Kidney capillary endothelial cell (primary cell): ENCODE data around the gene RPL5.

ENCODE experiments used
- DNase-seq: peaks from one replicate; pipeline ENCODE4 v3.0.0-alpha.2; 2018; ENCODE audit warnings: low spot score

The RPL5 gene

DNA sequence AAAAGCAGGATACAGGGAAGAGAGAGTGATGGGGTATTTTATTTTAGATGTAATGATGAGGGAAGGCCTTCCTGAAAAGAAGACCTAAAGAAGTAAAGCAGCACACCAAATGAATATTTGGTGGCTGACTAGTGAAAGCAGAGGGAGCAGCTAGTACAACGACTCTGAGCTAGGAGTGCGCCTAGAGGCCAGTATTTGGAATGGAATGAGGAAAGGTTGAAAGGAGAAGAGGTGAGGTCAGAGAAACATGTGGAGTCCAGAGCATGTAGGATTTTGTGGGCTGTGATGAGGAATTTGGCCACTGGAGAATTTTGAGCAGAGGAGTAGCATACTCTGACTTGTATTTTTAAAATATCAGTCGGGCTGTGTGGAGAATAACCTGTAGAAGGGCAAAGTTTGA is 11.8 kb upstream of the RPL5 start:
- DNase-seq, result no peak

DNA sequence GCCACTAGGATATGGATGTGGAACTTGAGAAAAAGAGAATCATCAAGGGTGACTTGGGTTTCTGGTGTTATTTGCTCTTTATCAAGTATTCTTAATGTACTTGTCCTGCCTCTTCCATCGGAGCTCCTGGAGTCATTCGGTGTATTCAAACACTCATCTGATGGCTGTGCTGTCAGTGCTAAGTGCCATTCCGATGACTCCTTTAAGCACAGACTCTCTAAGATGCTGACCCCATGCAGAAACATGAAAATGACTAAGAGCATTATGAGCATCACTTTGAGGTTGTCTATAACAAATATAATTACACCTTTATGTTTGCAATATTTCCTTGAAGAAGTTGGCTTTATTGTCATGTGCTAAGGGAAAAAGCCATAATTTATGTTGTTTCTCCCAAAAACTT is 11.3 kb upstream of the RPL5 start:
- DNase-seq, result no peak

DNA sequence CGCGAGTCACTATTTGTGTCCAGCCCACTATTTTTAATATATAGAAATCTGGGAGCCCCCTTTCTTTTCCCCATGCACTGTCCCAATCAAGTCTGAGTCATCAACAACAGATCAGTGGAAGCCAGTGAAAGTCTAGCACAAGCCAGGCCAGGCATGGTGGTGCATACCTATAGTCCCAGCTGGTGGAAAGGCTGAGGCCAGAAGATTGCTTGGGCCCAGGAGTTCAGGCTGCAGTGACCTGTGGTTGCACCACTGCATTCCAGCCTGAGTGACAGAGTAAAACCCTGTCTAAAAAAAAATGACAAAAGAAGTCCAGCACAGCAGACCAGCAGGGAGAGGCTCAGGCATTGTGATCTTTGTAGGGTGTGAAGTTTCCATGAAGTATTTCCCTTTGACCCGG is 9.0 kb upstream of the RPL5 start:
- DNase-seq, result no peak

DNA sequence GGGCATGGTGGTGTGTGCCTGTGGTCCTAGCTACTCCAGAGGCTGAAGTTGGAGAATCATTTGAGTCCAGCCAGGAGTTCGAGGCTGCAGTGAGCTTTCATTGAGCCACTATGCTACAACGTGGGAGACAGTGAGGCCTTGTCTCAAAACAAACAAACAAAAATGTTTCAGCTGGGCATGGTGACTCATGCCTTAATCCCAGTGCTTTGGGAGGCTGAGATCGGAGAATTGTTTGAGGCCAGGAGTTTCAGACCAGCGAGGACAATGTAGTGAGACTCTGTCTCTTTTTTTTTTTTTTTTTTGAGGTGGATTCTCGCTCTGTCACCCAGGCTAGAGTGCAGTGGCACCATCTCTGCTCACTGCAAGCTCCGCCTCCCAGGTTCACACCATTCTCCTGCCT is 5.0 kb upstream of the RPL5 start:
- no peak for DNase-seq

DNA sequence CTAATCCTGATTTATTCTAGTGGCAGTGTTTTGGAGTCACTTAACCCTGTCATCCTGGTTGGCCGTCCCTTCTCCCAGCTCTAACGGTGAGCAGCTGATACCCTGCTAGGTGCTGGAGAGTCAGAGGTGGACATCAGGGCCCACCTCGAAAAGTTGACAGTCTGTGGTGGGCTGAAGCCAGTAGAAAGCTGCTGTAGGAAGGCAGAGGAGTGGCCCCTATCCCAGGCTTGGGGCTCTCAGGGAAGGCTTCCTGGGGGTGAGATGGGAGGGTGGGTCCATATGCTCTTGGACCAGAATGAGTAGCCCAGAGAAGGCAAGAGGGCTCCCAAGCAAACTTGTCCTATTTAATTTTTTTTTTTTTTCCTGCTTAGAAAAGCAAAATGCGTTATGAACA is 475 bp upstream of the RPL5 start:
- DNase-seq, result no peak

DNA sequence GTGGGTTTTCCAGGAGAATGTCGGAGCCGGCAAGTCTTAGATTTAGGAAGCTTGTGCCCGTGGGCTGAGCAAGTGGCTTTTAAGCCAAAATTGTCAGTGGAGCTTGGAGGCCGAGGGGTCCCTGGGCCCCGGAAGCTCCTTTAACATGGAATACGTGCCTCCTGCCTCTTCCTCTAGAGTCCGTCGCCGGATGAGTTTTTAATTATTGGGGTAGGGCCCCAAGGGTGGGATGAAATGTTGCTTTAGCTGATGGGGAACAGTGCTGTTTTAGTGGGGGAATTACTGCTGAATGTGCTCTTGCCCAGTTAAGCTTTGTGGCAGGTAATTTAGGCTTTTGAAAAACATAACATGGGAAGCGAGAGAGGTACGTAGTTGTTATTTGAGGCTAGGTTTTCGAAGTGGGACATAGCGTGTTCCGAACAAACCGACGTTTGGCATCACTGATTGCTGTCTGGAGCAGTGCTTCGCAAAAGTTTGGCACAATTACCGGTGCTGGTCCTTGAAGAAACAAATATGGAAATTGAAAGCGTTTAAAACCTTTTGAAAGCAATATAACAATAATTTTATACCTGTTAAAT is 786 bp downstream of the RPL5 start:
- no peak for DNase-seq

DNA sequence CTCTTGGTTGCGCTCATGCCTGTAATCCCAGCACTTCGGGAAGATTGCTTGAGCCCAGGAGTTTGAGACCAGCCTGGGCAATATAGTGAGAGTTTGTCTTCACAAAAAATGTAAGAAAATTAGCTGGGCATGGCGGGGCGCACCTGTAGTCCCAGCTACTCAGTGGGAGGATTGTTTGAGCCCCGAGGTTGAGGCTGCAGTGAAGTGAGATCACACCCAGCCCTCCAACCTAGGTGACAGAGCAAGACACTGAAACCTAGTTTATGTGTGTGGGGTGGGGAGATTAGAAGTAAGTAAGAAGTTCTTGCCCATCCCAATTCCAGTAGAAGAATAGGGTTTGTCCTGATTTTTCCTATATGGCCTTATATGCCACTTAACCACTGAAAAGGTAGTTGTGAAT is 2.0 kb downstream of the RPL5 start:
- no peak for DNase-seq

DNA sequence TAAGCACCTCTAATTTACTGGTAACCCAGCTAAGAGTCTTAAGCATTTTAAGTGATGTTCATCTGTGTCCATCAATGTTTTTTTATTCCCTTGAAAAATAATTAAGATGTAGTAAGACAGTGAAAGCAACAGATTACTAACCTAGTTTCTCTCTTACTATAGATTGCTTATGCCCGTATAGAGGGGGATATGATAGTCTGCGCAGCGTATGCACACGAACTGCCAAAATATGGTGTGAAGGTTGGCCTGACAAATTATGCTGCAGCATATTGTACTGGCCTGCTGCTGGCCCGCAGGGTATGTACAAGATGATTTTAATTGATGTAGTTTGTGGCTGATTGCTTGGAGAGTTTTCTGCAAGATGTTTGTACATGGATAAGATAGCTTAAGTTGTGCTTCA is 2.8 kb downstream of the RPL5 start:
- DNase-seq, result no peak

DNA sequence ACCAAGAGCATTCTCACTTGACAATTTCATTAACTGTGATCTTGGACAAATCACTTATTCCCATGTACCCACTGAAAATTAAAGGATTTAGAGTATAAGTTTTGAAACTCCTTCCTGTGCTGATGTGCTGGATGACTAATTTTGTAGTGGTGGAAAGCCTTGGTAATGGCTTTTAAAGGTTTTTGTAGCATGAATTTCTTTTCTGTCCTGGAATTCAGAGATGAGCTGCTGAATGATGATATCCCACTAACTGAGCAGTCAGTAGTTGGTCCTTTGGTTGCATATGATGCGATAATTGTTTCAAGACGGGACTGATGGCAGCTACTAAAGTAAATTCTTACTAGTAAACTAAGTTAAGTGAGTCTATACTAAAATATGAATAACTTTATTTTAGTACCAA is 5.2 kb downstream of the RPL5 start:
- DNase-seq, result no peak

DNA sequence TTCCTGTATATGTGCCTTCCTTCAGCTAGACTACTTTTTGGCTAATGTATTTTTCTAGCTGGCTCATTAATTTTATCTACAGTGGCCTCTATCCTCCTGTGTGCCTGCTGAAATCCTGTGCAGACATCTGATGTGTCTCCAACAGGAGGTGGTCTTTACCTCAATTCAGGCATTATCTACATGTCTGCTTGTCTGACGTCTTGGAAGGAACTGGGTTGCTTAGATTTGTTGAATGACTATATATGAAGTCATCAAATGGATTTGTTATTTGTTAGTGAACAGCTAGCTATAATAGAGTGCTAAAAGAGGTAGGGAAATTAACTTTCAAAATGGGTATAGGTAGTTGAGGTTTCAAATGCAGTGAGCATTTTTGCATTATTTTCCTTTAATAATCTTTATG is 6.7 kb downstream of the RPL5 start:
- DNase-seq, result no peak

DNA sequence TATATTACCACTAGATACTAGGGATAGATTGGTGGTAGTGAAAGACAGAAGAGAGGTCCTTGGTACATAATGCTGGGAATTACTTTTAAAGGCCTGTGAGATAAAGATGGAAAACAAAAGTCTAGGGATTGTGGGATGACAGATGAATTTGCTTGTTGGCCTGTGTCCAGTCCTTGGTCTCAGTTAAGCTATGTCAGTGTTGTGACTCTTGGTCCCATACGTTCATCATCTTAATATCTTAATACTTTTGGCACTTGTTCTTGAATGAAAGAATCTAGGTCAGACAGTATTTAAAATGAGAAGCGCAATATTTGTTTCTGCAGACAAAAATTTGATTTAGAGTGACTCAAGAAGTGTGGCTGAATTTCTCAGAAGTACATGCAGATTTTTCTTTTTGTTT is 7.6 kb downstream of the RPL5 start:
- DNase-seq, result no peak

DNA sequence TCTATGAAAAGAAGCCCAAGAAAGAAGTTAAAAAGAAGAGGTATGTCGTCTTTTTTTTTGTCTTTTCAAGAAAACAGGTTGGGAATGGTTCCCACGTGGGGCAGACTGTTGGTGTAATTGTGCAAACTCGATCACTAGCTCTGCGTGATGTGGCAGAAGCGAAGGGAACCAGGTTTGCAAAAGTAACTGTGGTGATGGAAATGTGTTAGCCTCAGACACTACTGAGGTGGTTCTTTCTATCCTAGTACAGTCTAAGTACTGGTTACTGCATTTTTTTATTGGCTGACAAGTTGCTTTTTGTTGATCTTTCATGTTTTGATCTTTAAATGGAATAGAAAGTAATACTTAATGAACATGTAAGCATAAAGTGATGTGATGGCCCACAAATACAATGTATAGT is 8.8 kb downstream of the RPL5 start:
- no peak for DNase-seq

DNA sequence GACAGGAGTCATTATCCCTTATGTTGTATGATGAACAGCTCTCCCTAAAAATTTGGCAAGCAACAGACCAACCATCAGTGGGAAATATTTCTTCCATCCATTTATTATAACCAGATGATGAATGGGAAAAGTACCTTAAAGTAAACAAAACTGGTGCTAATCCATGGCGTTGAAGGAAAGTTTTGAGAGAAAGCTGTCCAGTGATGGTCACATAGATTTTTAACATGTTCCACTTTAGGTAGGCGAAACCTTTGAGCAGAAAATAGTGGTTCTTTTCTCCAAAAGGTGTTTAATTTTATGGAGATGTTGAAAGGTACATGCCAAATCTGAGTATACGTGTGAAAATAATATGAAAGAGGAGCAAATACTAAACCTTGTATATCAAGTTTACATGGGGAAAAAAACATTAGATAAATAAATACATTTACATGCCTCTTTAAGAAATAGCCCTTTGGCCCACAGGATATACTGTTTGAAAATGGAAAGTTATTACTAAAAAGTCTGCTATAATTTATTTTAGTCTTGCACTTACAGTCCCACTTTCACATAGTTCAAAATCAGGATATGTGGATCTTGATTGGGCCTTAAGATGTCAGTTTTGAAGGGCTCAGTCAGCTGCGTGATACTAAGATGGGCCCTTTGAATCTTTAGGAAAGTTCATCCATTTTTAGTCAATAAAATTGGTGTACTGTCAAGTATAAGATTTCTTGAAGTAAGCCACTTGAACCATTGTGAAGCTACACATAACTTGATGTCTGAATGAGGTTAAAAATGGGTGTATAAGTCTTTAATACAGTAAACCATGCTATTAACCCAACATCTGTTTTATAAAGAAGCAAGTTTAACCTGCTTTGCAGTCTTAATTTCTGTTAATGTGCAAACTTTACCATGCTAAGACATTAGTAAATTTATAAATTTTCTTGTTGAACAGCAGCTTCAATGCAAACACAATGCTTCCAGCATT is 10.5 kb downstream of the RPL5 start:
- DNase-seq, result no peak

DNA sequence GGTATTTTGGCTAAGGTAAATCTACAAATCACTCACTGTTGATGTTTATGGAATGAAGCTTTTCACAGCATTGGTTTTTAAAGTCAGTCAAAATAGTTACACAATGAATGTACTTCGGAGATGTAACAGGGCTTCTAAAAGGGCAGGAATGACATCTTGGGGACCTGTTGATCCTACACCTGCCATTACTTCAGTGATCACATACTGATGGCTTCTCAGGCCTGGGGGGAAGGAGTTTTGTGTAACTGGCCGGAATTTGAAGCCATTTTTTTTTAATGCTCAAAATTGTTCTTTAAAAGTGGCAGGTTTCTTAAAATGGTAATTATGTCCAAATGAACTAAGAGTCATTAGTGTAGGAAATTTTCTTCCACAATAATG is 11.2 kb downstream of the RPL5 start:
- DNase-seq, result no peak

DNA sequence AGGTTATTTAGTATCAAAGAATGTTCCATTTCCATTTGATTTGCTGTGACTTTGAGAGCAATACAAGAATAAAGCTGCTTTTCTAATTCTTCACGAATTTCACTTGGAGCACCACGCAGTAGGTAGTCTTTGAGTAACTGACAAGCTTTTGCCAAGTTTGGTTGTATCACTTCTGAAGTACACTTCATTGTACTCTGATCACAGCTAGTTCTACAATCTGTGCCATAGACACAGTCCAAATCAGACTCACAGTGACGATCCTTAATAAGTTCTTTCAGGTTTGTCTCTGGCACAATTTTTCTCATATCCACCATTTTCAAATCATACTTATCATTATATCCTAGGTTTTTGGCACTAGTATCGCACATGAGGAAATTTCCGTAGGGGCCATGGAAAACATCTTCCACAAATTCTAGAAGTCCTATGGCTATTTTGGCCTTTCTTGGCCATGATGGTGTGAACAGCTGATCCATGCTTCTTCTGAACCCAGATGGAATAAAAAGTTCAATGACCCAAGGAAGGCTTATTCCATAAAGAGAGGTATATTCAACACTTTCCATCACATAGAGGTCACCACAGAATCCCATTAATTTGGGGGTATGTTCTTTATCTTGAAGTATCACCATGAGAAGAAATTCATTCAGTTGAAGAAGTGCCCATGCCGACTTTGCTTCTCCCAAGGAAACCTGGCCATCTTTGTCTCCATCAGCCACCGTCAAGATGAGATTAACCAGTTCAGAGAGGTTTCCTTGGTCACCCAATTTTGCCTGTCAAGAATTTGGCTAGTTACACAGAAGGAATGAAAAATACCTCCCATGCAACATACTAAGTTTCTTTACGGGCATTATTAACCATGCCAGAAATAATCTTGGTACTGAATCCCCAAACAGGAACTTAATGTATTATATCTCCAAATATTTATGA is 11.9 kb downstream of the RPL5 start:
- DNase-seq, result no peak

DNA sequence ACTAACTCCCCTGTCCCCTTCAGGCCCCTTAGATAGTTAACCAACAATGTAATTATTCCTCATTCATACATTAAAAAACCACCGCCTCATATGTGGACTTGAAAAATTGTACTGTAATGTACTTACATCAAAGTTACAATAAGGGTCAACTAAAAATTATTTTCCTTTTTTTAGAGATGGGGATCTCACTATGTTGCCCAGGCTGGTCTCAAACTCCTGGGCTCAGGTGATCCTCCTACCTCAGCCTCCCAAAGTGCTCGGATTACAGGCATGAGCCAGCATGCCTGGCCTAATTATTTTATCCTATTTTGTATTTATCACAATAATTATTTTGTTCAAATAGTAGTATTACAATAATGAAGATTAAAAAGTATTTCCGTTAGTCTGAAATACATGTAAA is 12.6 kb downstream of the RPL5 start:
- DNase-seq, result no peak

DNA sequence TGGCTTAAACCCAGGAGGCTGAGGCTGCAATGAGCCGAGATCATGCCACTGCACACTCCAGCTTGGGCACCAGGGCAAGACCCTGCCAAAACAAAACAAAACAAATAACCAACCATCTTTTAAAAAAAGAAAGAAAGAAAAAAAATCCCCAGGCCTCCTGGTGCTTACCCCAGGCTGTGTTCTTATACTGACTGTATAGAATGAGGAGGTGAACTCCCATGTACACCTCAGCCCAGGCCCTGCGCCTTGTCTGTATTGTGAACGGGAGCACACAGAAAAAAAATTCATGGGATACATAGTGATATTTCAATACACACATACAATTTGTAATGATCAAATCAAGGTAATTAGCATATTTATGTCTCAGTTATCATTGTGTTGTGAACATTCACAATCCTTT is 14.1 kb downstream of the RPL5 start:
- no peak for DNase-seq

DNA sequence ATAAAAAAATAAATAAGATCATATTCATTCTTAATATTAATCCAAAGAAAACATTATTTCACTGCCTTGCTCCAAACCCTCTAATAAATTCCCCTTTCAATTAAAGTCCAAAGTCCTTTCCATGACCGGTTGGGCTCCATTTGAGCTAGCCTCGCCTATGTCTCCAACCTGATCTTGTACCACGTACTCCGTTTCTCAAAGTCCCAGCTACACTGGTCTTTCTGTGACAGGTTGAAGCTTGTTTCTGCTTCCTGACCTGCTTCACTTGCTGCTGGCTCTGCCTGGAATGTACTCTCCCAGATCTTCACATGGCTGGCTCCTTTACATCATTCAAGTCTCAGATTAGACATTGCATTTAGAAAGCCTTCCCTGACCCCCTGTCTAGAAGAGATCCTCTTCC is 16.4 kb downstream of the RPL5 start:
- DNase-seq, result no peak

DNA sequence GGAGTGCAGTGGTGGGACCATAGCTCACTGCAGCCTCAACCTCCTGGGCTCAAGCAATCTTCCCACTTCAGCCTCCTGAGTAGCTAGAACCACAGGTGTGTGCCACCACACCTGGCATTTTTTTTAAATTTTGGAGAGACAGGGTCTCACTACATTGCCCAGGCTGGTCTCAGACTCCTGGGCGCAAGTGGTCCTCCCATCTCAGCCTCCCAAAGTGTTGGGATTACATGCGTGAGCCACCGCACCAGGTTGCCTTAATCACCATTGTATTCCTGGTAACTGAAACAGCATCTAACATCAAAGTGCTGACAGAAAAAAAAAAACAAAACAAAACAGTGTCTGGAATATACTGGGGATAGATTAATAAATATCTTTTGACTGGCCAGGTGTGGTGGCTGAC is 18.2 kb downstream of the RPL5 start:
- DNase-seq, result no peak

DNA sequence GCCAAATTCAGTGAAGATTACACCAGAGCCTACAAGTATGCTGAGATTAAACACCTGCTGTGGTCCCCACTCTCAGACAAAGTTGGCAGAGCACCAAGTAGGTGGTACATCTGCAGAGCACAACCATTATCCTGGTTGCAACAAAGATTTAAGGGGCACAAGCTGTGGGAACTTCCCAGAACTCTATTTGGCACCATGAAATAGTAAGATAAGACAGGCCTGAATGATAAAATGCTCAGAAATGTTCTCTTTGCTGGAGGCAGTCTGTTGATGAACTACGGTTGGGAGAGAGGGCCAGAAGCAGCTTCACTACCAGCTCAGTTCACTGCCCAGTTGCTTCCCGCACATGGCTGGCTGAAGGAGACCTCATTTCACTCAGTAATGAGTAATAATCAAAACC is 19.9 kb downstream of the RPL5 start:
- DNase-seq, result no peak

DNA sequence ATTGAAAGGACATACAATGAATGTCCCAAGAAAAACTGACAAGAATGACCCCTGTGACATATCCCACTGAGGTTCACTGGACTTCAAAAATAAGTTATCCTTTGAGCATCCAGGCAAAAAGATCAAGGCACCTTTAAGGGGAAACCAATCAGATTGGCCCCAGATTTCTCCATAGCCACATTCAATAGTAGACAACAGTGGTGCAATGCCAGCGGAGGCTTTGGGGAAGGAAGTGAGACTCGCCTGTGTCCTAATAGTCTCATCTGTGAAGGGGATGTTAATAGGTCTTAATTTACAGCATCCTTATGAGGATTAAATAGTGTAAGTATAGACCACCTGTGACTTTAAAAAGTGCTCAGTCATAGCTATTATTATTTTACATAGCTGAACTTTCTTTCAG is 21.5 kb downstream of the RPL5 start:
- DNase-seq, result no peak

DNA sequence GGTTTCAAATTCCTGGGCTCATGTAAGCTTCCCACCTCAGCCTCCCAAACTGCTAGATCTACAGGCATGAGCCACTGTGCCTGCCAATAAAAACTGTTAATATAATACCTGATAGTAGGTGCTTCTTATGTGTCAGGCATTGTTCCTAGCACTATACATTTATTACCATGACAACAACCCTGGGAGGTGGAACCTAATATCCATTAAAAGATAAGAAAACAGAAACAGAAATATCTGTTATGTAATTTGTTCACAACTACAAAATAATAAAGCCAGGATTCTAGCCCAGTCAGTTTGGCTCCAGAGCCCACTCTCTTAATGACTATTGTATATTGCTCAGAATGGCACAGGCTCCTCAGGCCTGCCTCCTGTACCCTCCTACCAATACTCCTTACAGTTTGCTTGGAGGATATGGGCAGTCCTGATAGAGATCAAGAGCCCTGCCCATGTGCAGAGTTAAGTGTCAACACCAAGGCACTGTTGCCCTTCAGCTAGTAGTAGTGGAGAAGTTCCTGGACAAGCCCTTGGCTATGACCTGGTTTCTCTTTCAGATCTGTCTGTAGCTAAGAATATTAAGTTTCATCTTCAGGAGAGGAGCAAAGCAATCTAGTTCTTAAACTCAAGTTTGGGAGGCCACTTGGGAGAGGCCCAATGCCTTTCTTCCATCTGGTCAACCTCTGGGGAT is 22.4 kb downstream of the RPL5 start:
- no peak for DNase-seq
